ENCODE results near the gene APBA1. TPM values are rescaled to one million over a fixed set of nuclear protein-coding genes. Genes with fewer than 3 reads are reported as not detected.

The APBA1 gene
- total RNA-seq, 1 donor, result 0.52 TPM

- H3K4me3 ChIP-seq (ENCODE audit: low read length), result no peak overlapping the region
- no peaks in the 10 kb centered on the region for H3K9me3 ChIP-seq (ENCODE audit: low read depth, low read length)
- H3K27me3 ChIP-seq (ENCODE audit: insufficient read depth, low read length), result peaks cover 39% of the 10 kb centered on the region
- H3K4me1 ChIP-seq (ENCODE audit: insufficient read depth, low read length), result peaks cover 13% of the 10 kb centered on the region
These were observed 1.1 kb upstream of the APBA1 start for GRCh38 chr9:69673311-69673640.

- peak overlapping the region; percentile 42 for H3K4me3 ChIP-seq (ENCODE audit: low read length)
These were observed 582 bp upstream of the APBA1 start for GRCh38 chr9:69672596-69673310.

GRCh38 chr9:69671311-69671878, 776 bp downstream of the APBA1 start:
- peak overlapping the region; percentile 18 for H3K4me3 ChIP-seq (ENCODE audit: low read length)
- H3K27me3 ChIP-seq (ENCODE audit: insufficient read depth, low read length), result peaks cover 49% of the 10 kb centered on the region
- no peaks in the 10 kb centered on the region for H3K9me3 ChIP-seq (ENCODE audit: low read depth, low read length)
- H3K4me1 ChIP-seq (ENCODE audit: insufficient read depth, low read length), result peaks cover 13% of the 10 kb centered on the region

More at GRCh38 chr9:69672596-69673310, 582 bp upstream of the APBA1 start:
- peaks cover 13% of the 10 kb centered on the region for H3K4me1 ChIP-seq (ENCODE audit: insufficient read depth, low read length)
- H3K27me3 ChIP-seq (ENCODE audit: insufficient read depth, low read length), result peaks cover 40% of the 10 kb centered on the region
- H3K9me3 ChIP-seq (ENCODE audit: low read depth, low read length), result no peaks in the 10 kb centered on the region

- Histone ChIP-seq H3K4me3 (ENCODE audit: low read length) (no peak overlapping the region), H3K4me1 (ENCODE audit: insufficient read depth, low read length) (peaks cover 8% of the 10 kb centered on the region), H3K9me3 (ENCODE audit: low read depth, low read length) (no peaks in the 10 kb centered on the region), H3K27me3 (ENCODE audit: insufficient read depth, low read length) (peaks cover 37% of the 10 kb centered on the region)
These were observed 4.9 kb downstream of the APBA1 start for GRCh38 chr9:69667306-69667705.

GRCh38 chr9:69660304-69660703, 11.9 kb downstream of the APBA1 start:
- Histone ChIP-seq H3K27me3 (ENCODE audit: insufficient read depth, low read length) (no peaks in the 10 kb centered on the region), H3K4me1 (ENCODE audit: insufficient read depth, low read length) (no peaks in the 10 kb centered on the region), H3K9me3 (ENCODE audit: low read depth, low read length) (no peaks in the 10 kb centered on the region), H3K4me3 (ENCODE audit: low read length) (no peak overlapping the region)

GRCh38 chr9:69658987-69659675, 13.0 kb downstream of the APBA1 start:
- Histone ChIP-seq H3K4me1 (ENCODE audit: insufficient read depth, low read length) (no peaks in the 10 kb centered on the region), H3K9me3 (ENCODE audit: low read depth, low read length) (no peaks in the 10 kb centered on the region), H3K4me3 (ENCODE audit: low read length) (no peak overlapping the region), H3K27me3 (ENCODE audit: insufficient read depth, low read length) (no peaks in the 10 kb centered on the region)

- Histone ChIP-seq H3K4me3 (ENCODE audit: low read length) (no peak overlapping the region), H3K4me1 (ENCODE audit: insufficient read depth, low read length) (no peaks in the 10 kb centered on the region)
These were observed 14.9 kb downstream of the APBA1 start for GRCh38 chr9:69657269-69657668.

GRCh38 chr9:69655065-69655464, 17.1 kb downstream of the APBA1 start:
- Histone ChIP-seq H3K27me3 (ENCODE audit: insufficient read depth, low read length) (no peaks in the 10 kb centered on the region), H3K4me1 (ENCODE audit: insufficient read depth, low read length) (no peaks in the 10 kb centered on the region), H3K4me3 (ENCODE audit: low read length) (no peak overlapping the region), H3K9me3 (ENCODE audit: low read depth, low read length) (no peaks in the 10 kb centered on the region)

More at GRCh38 chr9:69657269-69657668, 14.9 kb downstream of the APBA1 start:
- H3K27me3 ChIP-seq (ENCODE audit: insufficient read depth, low read length), result no peaks in the 10 kb centered on the region
- H3K9me3 ChIP-seq (ENCODE audit: low read depth, low read length), result no peaks in the 10 kb centered on the region

- no peaks in the 10 kb centered on the region for H3K4me1 ChIP-seq (ENCODE audit: insufficient read depth, low read length)
- no peaks in the 10 kb centered on the region for H3K9me3 ChIP-seq (ENCODE audit: low read depth, low read length)
These were observed 18.9 kb downstream of the APBA1 start for GRCh38 chr9:69653261-69653660.

GRCh38 chr9:69649566-69650250, 22.5 kb downstream of the APBA1 start:
- Histone ChIP-seq H3K4me1 (ENCODE audit: insufficient read depth, low read length) (no peaks in the 10 kb centered on the region), H3K4me3 (ENCODE audit: low read length) (no peak overlapping the region), H3K27me3 (ENCODE audit: insufficient read depth, low read length) (no peaks in the 10 kb centered on the region), H3K9me3 (ENCODE audit: low read depth, low read length) (no peaks in the 10 kb centered on the region)

More at GRCh38 chr9:69653261-69653660, 18.9 kb downstream of the APBA1 start:
- no peak overlapping the region for H3K4me3 ChIP-seq (ENCODE audit: low read length)
- no peaks in the 10 kb centered on the region for H3K27me3 ChIP-seq (ENCODE audit: insufficient read depth, low read length)

- no peak overlapping the region for H3K4me3 ChIP-seq (ENCODE audit: low read length)
- no peaks in the 10 kb centered on the region for H3K27me3 ChIP-seq (ENCODE audit: insufficient read depth, low read length)
- no peaks in the 10 kb centered on the region for H3K9me3 ChIP-seq (ENCODE audit: low read depth, low read length)
- no peaks in the 10 kb centered on the region for H3K4me1 ChIP-seq (ENCODE audit: insufficient read depth, low read length)
These were observed 24.4 kb downstream of the APBA1 start for GRCh38 chr9:69647804-69648203.

- Histone ChIP-seq H3K4me1 (ENCODE audit: insufficient read depth, low read length) (no peaks in the 10 kb centered on the region), H3K27me3 (ENCODE audit: insufficient read depth, low read length) (no peaks in the 10 kb centered on the region), H3K9me3 (ENCODE audit: low read depth, low read length) (no peaks in the 10 kb centered on the region), H3K4me3 (ENCODE audit: low read length) (no peak overlapping the region)
These were observed 25.4 kb downstream of the APBA1 start for GRCh38 chr9:69646810-69647209.

GRCh38 chr9:69645488-69645887, 26.7 kb downstream of the APBA1 start:
- no peaks in the 10 kb centered on the region for H3K9me3 ChIP-seq (ENCODE audit: low read depth, low read length)
- no peak overlapping the region for H3K4me3 ChIP-seq (ENCODE audit: low read length)
- H3K4me1 ChIP-seq (ENCODE audit: insufficient read depth, low read length), result no peaks in the 10 kb centered on the region
- H3K27me3 ChIP-seq (ENCODE audit: insufficient read depth, low read length), result no peaks in the 10 kb centered on the region

GRCh38 chr9:69643098-69643497, 29.1 kb downstream of the APBA1 start:
- Histone ChIP-seq H3K27me3 (ENCODE audit: insufficient read depth, low read length) (no peaks in the 10 kb centered on the region), H3K9me3 (ENCODE audit: low read depth, low read length) (no peaks in the 10 kb centered on the region), H3K4me3 (ENCODE audit: low read length) (no peak overlapping the region), H3K4me1 (ENCODE audit: insufficient read depth, low read length) (no peaks in the 10 kb centered on the region)

- H3K9me3 ChIP-seq (ENCODE audit: low read depth, low read length), result no peaks in the 10 kb centered on the region
- peaks cover 4% of the 10 kb centered on the region for H3K27me3 ChIP-seq (ENCODE audit: insufficient read depth, low read length)
- no peaks in the 10 kb centered on the region for H3K4me1 ChIP-seq (ENCODE audit: insufficient read depth, low read length)
- H3K4me3 ChIP-seq (ENCODE audit: low read length), result no peak overlapping the region
These were observed 34.4 kb downstream of the APBA1 start for GRCh38 chr9:69637817-69638200.
